GM10248 (cell line): ENCODE results near the gene CCDC51.
"Not testable (repeated sequence)": the region's sequence is repeated elsewhere in the genome, so short reads cannot be mapped to it uniquely, and the experiment has no call there.

ENCODE experiments used
- CTCF ChIA-PET: fragments of 300-600 bp; sonication (Branson Sonifier 250); formaldehyde crosslinking; extraction: SDS; loops from one replicate; lab custom pipeline; 2021; ENCODE audit warnings: antibody characterized with exemption; lab: Yijun Ruan, JAX
- POLR2A ChIA-PET: fragments of 350-650 bp; sonication (Branson Sonifier 250); formaldehyde crosslinking; extraction: SDS; loops from one replicate; lab custom pipeline; 2020; ENCODE audit warnings: antibody characterized with exemption; lab: Yijun Ruan, JAX
- DNase-seq: peaks from one replicate; pipeline ENCODE4 v3.0.0; 2012; ENCODE audit errors: extremely low spot score
- CTCF ChIP-seq: IDR thresholded peaks from 2 replicates; pipeline ENCODE4 v1.5.1; 2012; ENCODE audit warnings: mild to moderate bottlenecking, low read depth; ENCODE audit errors: extremely low read depth, missing control alignments, control extremely low read depth

Gene CCDC51

GRCh38 chr3:48403533-48404439 is 36.1 kb downstream of the CCDC51 start:
- TF ChIP-seq CTCF = no peak
- CTCF ChIA-PET = interaction anchor here (1.4 to 30.6 kb wide), 2 partner anchors 28 to 154 kb away, joined by 4 to 863 read pairs; partner anchors contain the start of genes CCDC51, PLXNB1 and TMA7
- POLR2A ChIA-PET = no interaction called here
- DNase-seq = no peak

GRCh38 chr3:48402907-48403306 is 37.0 kb downstream of the CCDC51 start:
- no peak for DNase-seq
- ChIA-PET POLR2A (no interaction called here), CTCF (interaction anchor here (0.9 to 30.6 kb wide), 5 partner anchors 9 to 170 kb away, joined by 3 to 863 read pairs (median 11); partner anchors contain the start of genes CCDC51, PLXNB1 and TMA7)
- no peak for TF ChIP-seq CTCF

- TF ChIP-seq CTCF = no peak
- DNase-seq = no peak
- CTCF ChIA-PET = interaction anchor here (0.9 to 30.6 kb wide), 10 partner anchors 9 to 170 kb away, joined by 3 to 863 read pairs (median 22); partner anchors contain the start of genes CCDC51, PLXNB1 and TMA7
- POLR2A ChIA-PET = no interaction called here
These were observed 37.6 kb downstream of the CCDC51 start for GRCh38 chr3:48402281-48402732.

GRCh38 chr3:48401434-48401901 is 38.5 kb downstream of the CCDC51 start:
- ChIA-PET CTCF (interaction anchor here (1.0 to 30.6 kb wide), 66 partner anchors 9 to 1048 kb away, joined by 3 to 863 read pairs (median 5); partner anchors contain the start of genes ATRIP, CCDC51, IP6K2 and NCKIPSD), POLR2A (interaction anchor here (0.7 to 1.0 kb wide), 2 partner anchors 34 to 189 kb away, joined by 4 to 6 read pairs; no protein-coding TSS in a partner anchor)
- DNase-seq = not testable (repeated sequence)

GRCh38 chr3:48400824-48401433 is 39.0 kb downstream of the CCDC51 start:
- TF ChIP-seq CTCF = peak; percentile 81
- CTCF ChIA-PET = interaction anchor here (0.7 to 30.6 kb wide), 79 partner anchors 8 to 1048 kb away, joined by 3 to 863 read pairs (median 4); partner anchors contain the start of genes ATRIP, CCDC51, FBXW12 and IP6K2
- POLR2A ChIA-PET = interaction anchor here (0.7 to 1.0 kb wide), 2 partner anchors 35 to 190 kb away, joined by 4 to 6 read pairs; no protein-coding TSS in a partner anchor
- peak; percentile 86 for DNase-seq

GRCh38 chr3:48399387-48400172 is 40.3 kb downstream of the CCDC51 start:
- DNase-seq = no peak
- ChIA-PET POLR2A (no interaction called here), CTCF (interaction anchor here (0.9 to 30.6 kb wide), 22 partner anchors 10 to 429 kb away, joined by 3 to 863 read pairs (median 7); partner anchors contain the start of genes CCDC51, FBXW12, PFKFB4 and PLXNB1)

More at GRCh38 chr3:48399387-48400172, 40.3 kb downstream of the CCDC51 start:
- no peak for TF ChIP-seq CTCF
